IPS DF 6.9 (cell line): ENCODE results near the gene TP53BP2.
A peak's percentile ranks its signal among the peaks of the same experiment; 100 is the strongest.
"Not testable (repeated sequence)": the region's sequence is repeated elsewhere in the genome, so short reads cannot be mapped to it uniquely, and the experiment has no call there.

Source experiments
- DNase-seq: peaks from one replicate; pipeline ENCODE4 v3.0.0-alpha.2; 2013; ENCODE audit warnings: low read depth, low spot score
- H3K27ac ChIP-seq: one replicate; pipeline ENCODE4 v1.5.1; 2013; ENCODE audit warnings: low read length, control low read depth
- H3K27me3 ChIP-seq: 2 replicates; pipeline ENCODE4 v1.6.1; 2013; ENCODE audit warnings: mild to moderate bottlenecking, low read length; ENCODE audit not compliant: control insufficient read depth, insufficient read depth
- H3K36me3 ChIP-seq: 2 replicates; pipeline ENCODE4 v1.6.1; 2013; ENCODE audit warnings: low read length; ENCODE audit not compliant: control insufficient read depth, insufficient read depth
- H3K4me1 ChIP-seq: 2 replicates; pipeline ENCODE4 v1.6.1; 2013; ENCODE audit warnings: low read length; ENCODE audit not compliant: control insufficient read depth, insufficient read depth
- H3K4me3 ChIP-seq: 2 replicates; pipeline ENCODE4 v1.5.1; 2013; ENCODE audit warnings: mild to moderate bottlenecking, low read length
- H3K9me3 ChIP-seq: 2 replicates; pipeline ENCODE4 v1.6.1; 2013; ENCODE audit warnings: low read length, inconsistent platforms; ENCODE audit not compliant: control insufficient read depth, insufficient read depth
- WGBS: extraction: QIAGEN DNeasy Blood & Tissue Kit; methylation state at CpG from one replicate; pipeline ENCODE4 v1.1.7; 2013; ENCODE audit warnings: mixed read lengths, missing lambda C conversion rate; ENCODE audit not compliant: insufficient read length, insufficient coverage; 5-methylcytosine and 5-hydroxymethylcytosine counted together

Gene TP53BP2

GRCh38 chr1:223845810-223846682 is at the start of gene TP53BP2:
TP53BP2 (minus strand) TSS chr1:223845947; CDS start chr1:223845680, 267 bp downstream.
- H3K4me3 ChIP-seq: peak within 1 kb of the TSS; percentile 91
- no peaks in the 10 kb centered on the region for H3K27me3 ChIP-seq
- H3K36me3 ChIP-seq: no peaks in the 10 kb centered on the region
- no peak within 1 kb of the TSS for H3K27ac ChIP-seq
- H3K9me3 ChIP-seq: no peaks in the 10 kb centered on the region
- no peaks in the 10 kb centered on the region for H3K4me1 ChIP-seq
- no CpG with 5 or more reads among the region's 107 CpGs for WGBS
- peak; percentile 54 for DNase-seq

- not testable (repeated sequence) for H3K4me1 ChIP-seq, DNase-seq, H3K27ac ChIP-seq, H3K27me3 ChIP-seq, H3K36me3 ChIP-seq, H3K9me3 ChIP-seq, H3K4me3 ChIP-seq
- WGBS: no CpG with 5 or more reads among the region's 7 CpGs
Observed at GRCh38 chr1:223890494-223890893, 44.7 kb upstream of the TP53BP2 start.

GRCh38 chr1:223889319-223889718 is 43.6 kb upstream of the TP53BP2 start:
- H3K9me3 ChIP-seq, DNase-seq, H3K27ac ChIP-seq, H3K36me3 ChIP-seq, H3K4me1 ChIP-seq, H3K27me3 ChIP-seq, H3K4me3 ChIP-seq: not testable (repeated sequence)
- WGBS: no CpG with 5 or more reads among the region's 4 CpGs

GRCh38 chr1:223887747-223888418 is 42.1 kb upstream of the TP53BP2 start:
- Histone ChIP-seq H3K36me3 (no peaks in the 10 kb centered on the region), H3K27ac (no peak overlapping the region), H3K4me3 (no peak overlapping the region), H3K9me3 (no peaks in the 10 kb centered on the region), H3K4me1 (no peaks in the 10 kb centered on the region), H3K27me3 (no peaks in the 10 kb centered on the region)
- DNase-seq: no peak
- WGBS: no CpG with 5 or more reads among the region's 12 CpGs

- no peaks in the 10 kb centered on the region for H3K4me1 ChIP-seq
- no peak overlapping the region for H3K27ac ChIP-seq
- H3K27me3 ChIP-seq: no peaks in the 10 kb centered on the region
- no peak overlapping the region for H3K4me3 ChIP-seq
- no CpG with 5 or more reads among the region's 4 CpGs for WGBS
- DNase-seq: no peak
- no peaks in the 10 kb centered on the region for H3K9me3 ChIP-seq
- H3K36me3 ChIP-seq: no peaks in the 10 kb centered on the region
Observed at GRCh38 chr1:223886516-223886921, 40.8 kb upstream of the TP53BP2 start.

- Histone ChIP-seq H3K4me1 (no peaks in the 10 kb centered on the region), H3K36me3 (no peaks in the 10 kb centered on the region), H3K27ac (no peak overlapping the region), H3K27me3 (no peaks in the 10 kb centered on the region), H3K9me3 (no peaks in the 10 kb centered on the region), H3K4me3 (no peak overlapping the region)
- no peak for DNase-seq
- WGBS: no CpG with 5 or more reads among the region's 3 CpGs
Observed at GRCh38 chr1:223885614-223886013, 39.9 kb upstream of the TP53BP2 start.

GRCh38 chr1:223878598-223879325 is 33.0 kb upstream of the TP53BP2 start:
- Histone ChIP-seq H3K4me1 (no peaks in the 10 kb centered on the region), H3K9me3 (no peaks in the 10 kb centered on the region), H3K36me3 (no peaks in the 10 kb centered on the region), H3K4me3 (no peak overlapping the region), H3K27me3 (no peaks in the 10 kb centered on the region), H3K27ac (no peak overlapping the region)
- WGBS: no CpG with 5 or more reads among the region's 1 CpG
- DNase-seq: no peak

GRCh38 chr1:223877804-223878203 is 32.1 kb upstream of the TP53BP2 start:
- H3K27ac ChIP-seq: no peak overlapping the region
- no peak for DNase-seq
- no peaks in the 10 kb centered on the region; the same call in 1 of the 2 replicates for H3K9me3 ChIP-seq
- WGBS: no CpG with 5 or more reads among the region's 3 CpGs
- H3K36me3 ChIP-seq: no peaks in the 10 kb centered on the region
- H3K4me1 ChIP-seq: no peaks in the 10 kb centered on the region
- H3K4me3 ChIP-seq: no peak overlapping the region
- no peaks in the 10 kb centered on the region for H3K27me3 ChIP-seq

- H3K27ac ChIP-seq: no peak overlapping the region
- H3K36me3 ChIP-seq: no peaks in the 10 kb centered on the region
- H3K4me3 ChIP-seq: no peak overlapping the region
- no peak for DNase-seq
- WGBS: no CpG with 5 or more reads among the region's 6 CpGs
- H3K27me3 ChIP-seq: no peaks in the 10 kb centered on the region
- H3K9me3 ChIP-seq: no peaks in the 10 kb centered on the region; the same call in 1 of the 2 replicates
- no peaks in the 10 kb centered on the region for H3K4me1 ChIP-seq
Observed at GRCh38 chr1:223876590-223876989, 30.8 kb upstream of the TP53BP2 start.

- H3K9me3 ChIP-seq: no peaks in the 10 kb centered on the region; the same call in 1 of the 2 replicates
- H3K27me3 ChIP-seq: no peaks in the 10 kb centered on the region
- WGBS: no CpG with 5 or more reads among the region's 5 CpGs
- peaks cover 5% of the 10 kb centered on the region; the same call in 1 of the 2 replicates for H3K4me1 ChIP-seq
- no peak overlapping the region for H3K4me3 ChIP-seq
- H3K36me3 ChIP-seq: no peaks in the 10 kb centered on the region
- DNase-seq: no peak
- no peak overlapping the region for H3K27ac ChIP-seq
Observed at GRCh38 chr1:223873044-223873443, 27.3 kb upstream of the TP53BP2 start.
